HepG2 (cell line): ENCODE results near the gene UBAC2. TPM values are rescaled to one million over a fixed set of nuclear protein-coding genes. Genes with fewer than 3 reads are reported as not detected.

Source experiments
- AGO2 ChIP-seq: fragments of 200-400 bp; formaldehyde crosslinking; optimal IDR thresholded peaks from 2 replicates; pipeline ENCODE3; 2017; ENCODE audit warnings: mild to moderate bottlenecking, low read depth, low read length, moderate library complexity
- ATAD3A ChIP-seq: sonication (generic); formaldehyde crosslinking; IDR thresholded peaks from 2 replicates; pipeline ENCODE4 v1.4.0; 2020; ENCODE audit warnings: missing genetic modification reagents
- FOXA3 ChIP-seq: IDR thresholded peaks from 2 replicates; pipeline ENCODE4 v1.6.1; 2016; ENCODE audit warnings: missing genetic modification reagents, missing compliant biosample characterization
- HNF1A ChIP-seq, 2 experiments: sonication (generic) in 1 of 2; formaldehyde crosslinking in 1 of 2; IDR thresholded peaks; 2 replicates each; pipeline versions ENCODE4 v1.4.0 to v1.6.1; 2016 to 2020; ENCODE audit warnings: borderline replicate concordance in 1 of 2, low read depth in 1 of 2, mild to moderate bottlenecking in 1 of 2, missing genetic modification reagents in 1 of 2
- KLF15 ChIP-seq: sonication (generic); formaldehyde crosslinking; IDR thresholded peaks from 2 replicates; pipeline ENCODE4 v1.8.1; 2023; ENCODE audit warnings: borderline replicate concordance, mild to moderate bottlenecking, inconsistent platforms, missing genetic modification reagents, mixed read lengths
- LBX2 ChIP-seq: sonication (generic); formaldehyde crosslinking; IDR thresholded peaks from 2 replicates; pipeline ENCODE4 v1.5.0; 2020; ENCODE audit warnings: missing genetic modification reagents, mild to moderate bottlenecking, borderline replicate concordance
- MED1 ChIP-seq: sonication (generic); formaldehyde crosslinking; IDR thresholded peaks from 2 replicates; pipeline ENCODE4 v1.4.0; 2020; ENCODE audit warnings: missing genetic modification reagents
- PPARG ChIP-seq: conservative IDR thresholded peaks from 2 replicates; pipeline ENCODE4 v1.6.1; 2016; ENCODE audit warnings: missing biosample characterization, missing genetic modification reagents
- ZNF605 ChIP-seq: sonication (generic); formaldehyde crosslinking; IDR thresholded peaks from 2 replicates; pipeline ENCODE4 v1.8.0; 2022; ENCODE audit warnings: mild to moderate bottlenecking, missing genetic modification reagents
- ZNF75D ChIP-seq: sonication (generic); formaldehyde crosslinking; IDR thresholded peaks from 2 replicates; pipeline ENCODE4 v1.8.1; 2023; ENCODE audit warnings: missing genetic modification reagents, mild to moderate bottlenecking, borderline replicate concordance
- polyA plus RNA-seq, 8 experiments: library from polyadenylated mRNA; depleted of rRNA in 3 of 8; stranded (reverse) in 7 of 8; unstranded in 1 of 8; fragments of >200 nt; fragmentation: Illumina TruSeq in 4 of 8; extraction: Trizol in 4 of 8; gene quantifications; 2 replicates each; pipeline versions ENCODE4 v1.2.1 to v1.2.3, GENCODE V29; 2011 to 2016; ENCODE audit warnings: low read depth in 4 of 8, missing spikeins in 1 of 8, mixed read lengths in 1 of 8; ENCODE audit not compliant: insufficient read depth in 1 of 8
- total RNA-seq, 5 experiments: library from RNA; depleted of rRNA; stranded (reverse); fragments of >200 nt; fragmentation: Illumina TruSeq; extraction: Trizol; gene quantifications; 2 replicates each; pipeline ENCODE4 v1.2.3, GENCODE V29; 2016; ENCODE audit warnings: low read depth in 1 of 5

Gene UBAC2
- total and polyA plus RNA-seq, 2 of the 13 experiments (the other 11 are each of a cell fraction or from before 2014, with no cell fraction given), result 61.3 to 80.8 TPM

- TF ChIP-seq FOXA3 (CRISPR knock-in tag) (no peak), MED1 (CRISPR knock-in tag) (no peak), ZNF75D (CRISPR knock-in tag) (no peak), PPARG (CRISPR knock-in tag) (no peak), LBX2 (CRISPR knock-in tag) (no peak), ATAD3A (no peak), KLF15 (CRISPR knock-in tag) (no peak), ZNF605 (no peak), AGO2 (no peak), HNF1A (IDR thresholded peaks at IDR 0.05; ENCODE audit: low read depth) (no peak), HNF1A (CRISPR knock-in tag; IDR thresholded peaks at IDR 0.05; ENCODE audit: borderline replicate concordance) (no peak)
Measured at GRCh38 chr13:99426426-99426825, 225.8 kb downstream of the UBAC2 start (continued).
